ENCODE data around the gene REV3L. TPM values are rescaled to one million over a fixed set of nuclear protein-coding genes. Genes with fewer than 3 reads are reported as not detected.

The REV3L gene
- total RNA-seq, 1 experiment from 2014 or later, result 5.7 TPM

- TF ChIP-seq SMAD4 (CRISPR knock-in tag; IDR thresholded peaks at IDR 0.05), result no peak
- TF ChIP-seq TCF7 (CRISPR knock-in tag; IDR thresholded peaks at IDR 0.05; ENCODE audit: low read depth), result no peak
Observed at GRCh38 chr6:111417946-111418345, 65.1 kb downstream of the REV3L start (continued).

DNA sequence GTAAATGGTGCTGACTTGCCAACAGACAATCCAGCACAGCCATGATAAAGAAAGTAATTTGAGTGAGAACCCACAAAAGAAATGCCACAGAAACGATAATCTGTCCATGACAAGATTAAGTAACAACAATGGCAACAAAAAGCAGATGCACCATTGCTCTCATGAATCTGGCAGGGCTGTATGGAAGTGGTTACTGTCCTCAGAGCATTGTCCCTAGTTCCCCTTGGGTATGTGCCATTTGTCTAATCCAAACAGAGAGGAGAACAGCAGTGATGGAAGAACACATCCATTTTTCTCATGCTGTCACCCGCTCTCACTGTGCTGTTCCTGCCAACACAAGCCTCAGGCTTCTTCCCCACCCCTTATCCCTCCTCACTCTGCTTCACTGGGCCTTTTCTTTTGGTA lies 65.8 kb downstream of the REV3L start:
- ATAC-seq, result no peak
- CTCF ChIA-PET, result no interaction called here

More for the DNA sequence above, 65.8 kb downstream of the REV3L start:
- Mint-ChIP-seq H3K36me3 (no peaks in the 10 kb centered on the region), H3K9me3 (no peaks in the 10 kb centered on the region), H3K27ac (no peak overlapping the region), H3K4me3 (no peak overlapping the region), H3K27me3 (ENCODE audit: low read depth) (no peaks in the 10 kb centered on the region), H3K4me1 (peaks cover 4% of the 10 kb centered on the region; the same call in 1 of the 2 replicates)
- TF ChIP-seq RELA (CRISPR knock-in tag; IDR thresholded peaks at IDR 0.05; ENCODE audit: borderline replicate concordance), result no peak
- TF ChIP-seq HMGA2 (CRISPR knock-in tag; IDR thresholded peaks at IDR 0.05), result no peak
- TF ChIP-seq ETV6 (CRISPR knock-in tag; IDR thresholded peaks at IDR 0.05), result no peak
- TF ChIP-seq ZNF219 (CRISPR knock-in tag; IDR thresholded peaks at IDR 0.05; ENCODE audit: borderline replicate concordance), result no peak
- no peak for TF ChIP-seq AR (CRISPR knock-in tag; IDR thresholded peaks at IDR 0.05)
- TF ChIP-seq ZNF232 (CRISPR knock-in tag; IDR thresholded peaks at IDR 0.05), result no peak
- no peak for TF ChIP-seq CREB1 (CRISPR knock-in tag; IDR thresholded peaks at IDR 0.05)
- no peak for TF ChIP-seq FOXP1 (CRISPR knock-in tag; IDR thresholded peaks at IDR 0.05; ENCODE audit: borderline replicate concordance)
- TF ChIP-seq, protein P1, sequence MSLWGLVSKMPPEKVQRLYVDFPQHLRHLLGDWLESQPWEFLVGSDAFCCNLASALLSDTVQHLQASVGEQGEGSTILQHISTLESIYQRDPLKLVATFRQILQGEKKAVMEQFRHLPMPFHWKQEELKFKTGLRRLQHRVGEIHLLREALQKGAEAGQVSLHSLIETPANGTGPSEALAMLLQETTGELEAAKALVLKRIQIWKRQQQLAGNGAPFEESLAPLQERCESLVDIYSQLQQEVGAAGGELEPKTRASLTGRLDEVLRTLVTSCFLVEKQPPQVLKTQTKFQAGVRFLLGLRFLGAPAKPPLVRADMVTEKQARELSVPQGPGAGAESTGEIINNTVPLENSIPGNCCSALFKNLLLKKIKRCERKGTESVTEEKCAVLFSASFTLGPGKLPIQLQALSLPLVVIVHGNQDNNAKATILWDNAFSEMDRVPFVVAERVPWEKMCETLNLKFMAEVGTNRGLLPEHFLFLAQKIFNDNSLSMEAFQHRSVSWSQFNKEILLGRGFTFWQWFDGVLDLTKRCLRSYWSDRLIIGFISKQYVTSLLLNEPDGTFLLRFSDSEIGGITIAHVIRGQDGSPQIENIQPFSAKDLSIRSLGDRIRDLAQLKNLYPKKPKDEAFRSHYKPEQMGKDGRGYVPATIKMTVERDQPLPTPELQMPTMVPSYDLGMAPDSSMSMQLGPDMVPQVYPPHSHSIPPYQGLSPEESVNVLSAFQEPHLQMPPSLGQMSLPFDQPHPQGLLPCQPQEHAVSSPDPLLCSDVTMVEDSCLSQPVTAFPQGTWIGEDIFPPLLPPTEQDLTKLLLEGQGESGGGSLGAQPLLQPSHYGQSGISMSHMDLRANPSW (CRISPR knock-in tag; conservative IDR thresholded peaks at IDR 0.05; ENCODE audit: low read depth), result no peak
- TF ChIP-seq NFE2L1 (CRISPR knock-in tag; IDR thresholded peaks at IDR 0.05), result no peak
- no peak for TF ChIP-seq ZNF512 (CRISPR knock-in tag; IDR thresholded peaks at IDR 0.05; ENCODE audit: borderline replicate concordance)
- TF ChIP-seq ESRRA (CRISPR knock-in tag; IDR thresholded peaks at IDR 0.05; ENCODE audit: borderline replicate concordance), result no peak
- no peak for TF ChIP-seq CBFB (CRISPR knock-in tag; IDR thresholded peaks at IDR 0.05; ENCODE audit: low read depth)
- TF ChIP-seq ERG (CRISPR knock-in tag; IDR thresholded peaks at IDR 0.05), result no peak
- no peak for TF ChIP-seq IRF2 (CRISPR knock-in tag; IDR thresholded peaks at IDR 0.05; ENCODE audit: borderline replicate concordance, low read depth)
- no peak for DNase-seq (ENCODE audit: low spot score)
- POLR2A ChIA-PET, result no interaction called here

Measured in WTC11 (cell line).